GM13976 (cell line): ENCODE measurements around the gene B4GALT6.

ENCODE experiments used
- DNase-seq: peaks from one replicate; pipeline ENCODE4 v3.0.0; 2012; ENCODE audit warnings: low spot score
- in situ Hi-C: fragments of 300-500 bp; cut with MboI; formaldehyde crosslinking; loops from one replicate; pipeline ENCODE4 v1.12.0; 2022; ENCODE audit warnings: low sequenced_read_pairs, mixed read lengths, inconsistent platforms; ENCODE audit not compliant: unreplicated experiment
- TF ChIP-seq, protein P1 (sequence below): IDR thresholded peaks from 2 replicates; pipeline ENCODE4 v1.5.1; 2012; ENCODE audit warnings: borderline replicate concordance, mild to moderate bottlenecking; ENCODE audit not compliant: insufficient read depth; ENCODE audit errors: extremely low read depth, missing control alignments, control extremely low read depth

The B4GALT6 gene

DNA sequence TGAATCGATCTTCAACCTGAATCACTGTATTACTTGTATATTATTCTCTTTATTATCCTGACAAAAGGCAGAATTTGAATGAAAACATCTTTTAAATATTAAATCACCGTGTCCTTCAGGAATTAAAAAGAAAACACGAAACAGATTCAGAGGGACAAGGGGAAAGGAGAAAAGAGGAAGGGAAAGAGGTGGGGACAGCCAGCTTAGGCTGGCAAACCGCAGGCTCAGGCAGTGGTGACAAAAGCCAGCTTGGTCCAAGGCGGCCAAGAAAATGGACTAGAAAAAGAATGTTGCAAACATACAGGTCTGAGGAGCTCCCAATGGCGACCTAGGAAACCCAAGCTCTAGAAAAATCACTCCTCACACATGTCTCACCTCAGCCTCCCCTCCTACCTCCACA, 6.8 kb downstream of the B4GALT6 start:
- in situ Hi-C loops = no loop called here
- no peak for DNase-seq
- TF ChIP-seq, protein P1, sequence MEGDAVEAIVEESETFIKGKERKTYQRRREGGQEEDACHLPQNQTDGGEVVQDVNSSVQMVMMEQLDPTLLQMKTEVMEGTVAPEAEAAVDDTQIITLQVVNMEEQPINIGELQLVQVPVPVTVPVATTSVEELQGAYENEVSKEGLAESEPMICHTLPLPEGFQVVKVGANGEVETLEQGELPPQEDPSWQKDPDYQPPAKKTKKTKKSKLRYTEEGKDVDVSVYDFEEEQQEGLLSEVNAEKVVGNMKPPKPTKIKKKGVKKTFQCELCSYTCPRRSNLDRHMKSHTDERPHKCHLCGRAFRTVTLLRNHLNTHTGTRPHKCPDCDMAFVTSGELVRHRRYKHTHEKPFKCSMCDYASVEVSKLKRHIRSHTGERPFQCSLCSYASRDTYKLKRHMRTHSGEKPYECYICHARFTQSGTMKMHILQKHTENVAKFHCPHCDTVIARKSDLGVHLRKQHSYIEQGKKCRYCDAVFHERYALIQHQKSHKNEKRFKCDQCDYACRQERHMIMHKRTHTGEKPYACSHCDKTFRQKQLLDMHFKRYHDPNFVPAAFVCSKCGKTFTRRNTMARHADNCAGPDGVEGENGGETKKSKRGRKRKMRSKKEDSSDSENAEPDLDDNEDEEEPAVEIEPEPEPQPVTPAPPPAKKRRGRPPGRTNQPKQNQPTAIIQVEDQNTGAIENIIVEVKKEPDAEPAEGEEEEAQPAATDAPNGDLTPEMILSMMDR = no peak

DNA sequence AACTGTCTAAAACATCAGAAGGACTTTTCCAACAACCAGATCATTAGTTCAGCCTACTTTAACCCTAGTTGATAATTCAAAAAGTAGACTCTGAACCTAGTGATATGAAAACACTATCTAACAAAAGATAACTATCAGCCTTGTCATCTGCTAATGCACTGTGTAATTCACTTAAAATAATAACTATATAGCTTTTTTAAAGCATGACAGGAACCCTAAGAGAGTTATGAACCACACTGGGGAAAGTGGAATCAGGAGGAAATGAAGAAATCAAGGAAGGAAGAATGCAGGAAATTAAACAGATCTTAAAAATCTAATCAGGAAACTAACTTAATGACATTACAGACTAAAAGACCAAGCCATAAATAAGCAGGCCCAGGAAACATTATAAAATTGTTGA, 9.0 kb downstream of the B4GALT6 start:
- TF ChIP-seq, protein P1 = no peak
- in situ Hi-C loops = no loop called here
- DNase-seq = no peak

- in situ Hi-C loops = no loop called here
- DNase-seq = no peak
- TF ChIP-seq, protein P1 = no peak
Measured at GRCh38 chr18:31672628-31673135, 11.7 kb downstream of the B4GALT6 start.

GRCh38 chr18:31671951-31672350, 12.4 kb downstream of the B4GALT6 start:
- in situ Hi-C loops = no loop called here
- DNase-seq = no peak

GRCh38 chr18:31669541-31669940, 14.8 kb downstream of the B4GALT6 start:
- DNase-seq = no peak
- TF ChIP-seq, protein P1 = no peak
- in situ Hi-C loops = no loop called here

More at GRCh38 chr18:31671951-31672350, 12.4 kb downstream of the B4GALT6 start:
- TF ChIP-seq, protein P1 = no peak

DNA sequence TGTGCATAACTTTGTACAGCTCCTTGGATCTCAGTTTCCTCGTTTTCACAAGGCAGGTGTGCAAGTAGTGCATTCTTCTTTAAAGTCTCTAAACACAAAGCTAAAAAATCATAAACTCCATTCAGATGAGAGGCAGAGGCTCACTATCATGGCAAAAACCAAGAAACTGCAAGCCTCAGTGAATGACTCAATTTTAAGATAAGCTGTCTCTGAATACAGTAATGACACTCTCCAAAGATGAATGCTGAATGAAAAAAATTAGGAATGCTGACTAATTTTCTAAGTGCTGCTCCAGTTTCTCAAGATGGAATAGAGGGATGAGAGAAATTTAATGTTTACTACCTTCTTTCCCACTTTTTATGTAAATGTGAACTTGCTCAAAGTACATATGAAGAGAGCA, 17.2 kb downstream of the B4GALT6 start:
- no peak for DNase-seq
- TF ChIP-seq, protein P1 = no peak
- in situ Hi-C loops = no loop called here
